SU-DHL-6 (cell line): ENCODE measurements around the gene CNRIP1.

Experiments used
- H2AFZ ChIP-seq: fragments of 200-600 bp; sonication (generic); 2 replicates; pipeline ENCODE4 v1.6.1; 2014; ENCODE audit warnings: low read depth, mild to moderate bottlenecking, moderate library complexity, mixed read lengths, antibody characterized with exemption, low read length; ENCODE audit not compliant: severe bottlenecking
- H3F3A ChIP-seq: fragments of 200-600 bp; shearing (Covaris generic); 2 replicates; pipeline ENCODE4 v1.6.0; 2016; ENCODE audit warnings: antibody characterized with exemption, mild to moderate bottlenecking; ENCODE audit not compliant: insufficient read depth
- H3K27ac ChIP-seq: fragments of 200-600 bp; sonication (generic); 2 replicates; pipeline ENCODE4 v1.5.1; 2016; ENCODE audit warnings: low read depth, mild to moderate bottlenecking, low read length, moderate library complexity, mixed read lengths
- H3K27me3 ChIP-seq: fragments of 200-600 bp; sonication (generic), shearing (Covaris generic); 2 replicates; pipeline ENCODE4 v1.6.0; 2014; ENCODE audit warnings: mild to moderate bottlenecking, low read length
- H3K36me3 ChIP-seq: fragments of 200-600 bp; sonication (generic); 2 replicates; pipeline ENCODE4 v1.6.1; 2014; ENCODE audit warnings: mild to moderate bottlenecking, low read length, mixed read lengths
- H3K4me2 ChIP-seq: fragments of 300-600, 200-600 bp; shearing (Covaris generic), sonication (generic); 2 replicates; pipeline ENCODE4 v1.6.0; 2014; ENCODE audit warnings: low read length, low read depth, mild to moderate bottlenecking; ENCODE audit not compliant: poor library complexity, severe bottlenecking
- H3K4me3 ChIP-seq: fragments of 200-600 bp; sonication (generic); 2 replicates; pipeline ENCODE4 v1.5.1; 2014; ENCODE audit warnings: antibody characterized with exemption, low read length, mild to moderate bottlenecking, mixed read lengths; ENCODE audit not compliant: insufficient read depth, poor library complexity, severe bottlenecking
- H3K79me2 ChIP-seq: fragments of 200-600 bp; sonication (generic); 2 replicates; pipeline ENCODE4 v1.6.1; 2014; ENCODE audit warnings: mild to moderate bottlenecking, low read length, moderate library complexity; ENCODE audit not compliant: insufficient read depth
- H3K9ac ChIP-seq: fragments of 200-600 bp; sonication (generic); 2 replicates; pipeline ENCODE4 v1.7.0; 2014; ENCODE audit warnings: mild to moderate bottlenecking, low read length
- H3K9me2 ChIP-seq: fragments of 200-600 bp; sonication (generic); replicated peaks from 2 replicates; pipeline ENCODE4 v1.6.1; 2014; ENCODE audit warnings: low read length; ENCODE audit not compliant: insufficient read depth
- H3K9me3 ChIP-seq: fragments of 200-600 bp; sonication (generic); 2 replicates; pipeline ENCODE4 v1.6.1; 2014; ENCODE audit warnings: low read length, mixed read lengths; ENCODE audit not compliant: insufficient read depth
- H4K20me1 ChIP-seq: fragments of 200-600 bp; sonication (generic); 2 replicates; pipeline ENCODE4 v1.6.1; 2014; ENCODE audit warnings: low read depth, mild to moderate bottlenecking, antibody characterized with exemption, low read length, moderate library complexity, mixed read lengths
- EZH2phosphoT487 ChIP-seq: fragments of 200-600 bp; sonication (generic), shearing (Covaris generic); conservative IDR thresholded peaks from 2 replicates; pipeline ENCODE4 v1.6.1; 2018; ENCODE audit warnings: mild to moderate bottlenecking, antibody characterized with exemption, low read length, moderate library complexity, mixed read lengths
- TF ChIP-seq, protein P1 (sequence below): fragments of 200-600 bp; sonication (generic); IDR thresholded peaks from one replicate; pipeline ENCODE4 v1.5.1; 2017; ENCODE audit warnings: antibody characterized with exemption, mild to moderate bottlenecking, low read length, moderate library complexity; ENCODE audit not compliant: insufficient read depth, poor library complexity, severe bottlenecking

CNRIP1 gene

DNA sequence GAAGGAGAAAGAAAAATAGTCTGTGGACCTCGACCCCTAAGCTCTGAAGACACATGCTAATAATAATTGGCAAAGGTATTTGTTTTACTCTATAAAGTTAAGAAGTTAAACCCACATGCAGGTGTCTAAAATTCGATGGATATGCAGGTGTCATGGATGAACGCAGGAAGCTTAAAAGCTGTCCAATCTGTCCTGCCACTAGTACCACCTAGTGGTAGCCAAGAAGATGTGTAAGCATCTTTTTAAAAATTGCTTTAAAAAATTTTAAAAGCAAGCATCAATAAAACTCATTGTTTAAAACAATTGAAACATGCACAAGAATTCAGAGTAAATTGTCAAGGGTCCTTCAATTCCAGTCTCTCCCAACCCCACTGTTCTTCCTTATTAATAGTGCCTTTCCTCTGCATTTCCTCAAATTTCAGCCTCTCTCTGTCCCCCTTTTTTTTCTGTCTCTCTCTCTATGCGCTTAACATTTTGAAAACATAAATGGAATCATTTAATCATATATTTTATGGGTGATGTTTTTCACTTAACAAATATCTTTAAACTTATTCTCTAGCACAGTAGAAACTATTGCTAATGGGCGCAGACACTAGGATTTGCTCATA lies 36.8 kb downstream of the CNRIP1 start:
- Histone ChIP-seq H3K27ac (no peak overlapping the region), H2AFZ (no peak overlapping the region), H3K4me3 (no peak overlapping the region), H3K79me2 (no peaks in the 10 kb centered on the region), H3K36me3 (no peaks in the 10 kb centered on the region), H3F3A (no peaks in the 10 kb centered on the region), H3K4me2 (no peak overlapping the region), H3K27me3 (no peaks in the 10 kb centered on the region), H3K9me2 (no peaks in the 10 kb centered on the region), H3K9me3 (no peaks in the 10 kb centered on the region), H3K9ac (no peak overlapping the region), H4K20me1 (no peaks in the 10 kb centered on the region)
- no peak for TF ChIP-seq EZH2phosphoT487
- TF ChIP-seq, protein P1, sequence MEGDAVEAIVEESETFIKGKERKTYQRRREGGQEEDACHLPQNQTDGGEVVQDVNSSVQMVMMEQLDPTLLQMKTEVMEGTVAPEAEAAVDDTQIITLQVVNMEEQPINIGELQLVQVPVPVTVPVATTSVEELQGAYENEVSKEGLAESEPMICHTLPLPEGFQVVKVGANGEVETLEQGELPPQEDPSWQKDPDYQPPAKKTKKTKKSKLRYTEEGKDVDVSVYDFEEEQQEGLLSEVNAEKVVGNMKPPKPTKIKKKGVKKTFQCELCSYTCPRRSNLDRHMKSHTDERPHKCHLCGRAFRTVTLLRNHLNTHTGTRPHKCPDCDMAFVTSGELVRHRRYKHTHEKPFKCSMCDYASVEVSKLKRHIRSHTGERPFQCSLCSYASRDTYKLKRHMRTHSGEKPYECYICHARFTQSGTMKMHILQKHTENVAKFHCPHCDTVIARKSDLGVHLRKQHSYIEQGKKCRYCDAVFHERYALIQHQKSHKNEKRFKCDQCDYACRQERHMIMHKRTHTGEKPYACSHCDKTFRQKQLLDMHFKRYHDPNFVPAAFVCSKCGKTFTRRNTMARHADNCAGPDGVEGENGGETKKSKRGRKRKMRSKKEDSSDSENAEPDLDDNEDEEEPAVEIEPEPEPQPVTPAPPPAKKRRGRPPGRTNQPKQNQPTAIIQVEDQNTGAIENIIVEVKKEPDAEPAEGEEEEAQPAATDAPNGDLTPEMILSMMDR, result peak; percentile 59

DNA sequence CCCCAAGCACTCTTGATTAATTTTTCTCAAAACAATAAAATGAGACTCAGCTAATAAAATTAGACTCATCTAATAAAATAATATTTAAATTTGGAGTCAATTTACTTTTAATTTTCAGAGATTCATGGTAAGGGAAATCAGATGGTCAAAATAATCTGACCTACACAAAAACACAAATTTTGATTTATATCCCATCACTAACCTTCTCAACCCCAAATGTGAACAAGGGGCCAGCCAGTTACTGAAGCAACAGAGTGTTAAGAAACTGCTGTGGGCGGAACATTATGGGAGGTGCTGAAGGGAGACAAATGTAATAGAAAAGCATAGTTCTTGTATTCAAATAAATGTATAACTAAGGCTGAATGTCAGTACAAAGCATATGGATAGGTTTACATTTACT lies 39.0 kb downstream of the CNRIP1 start:
- no peaks in the 10 kb centered on the region for H3K9me2 ChIP-seq
- H3K27ac ChIP-seq, result no peak overlapping the region
- no peaks in the 10 kb centered on the region for H4K20me1 ChIP-seq
- H3K4me2 ChIP-seq, result no peak overlapping the region
- H3K4me3 ChIP-seq, result no peak overlapping the region
- H3K9ac ChIP-seq, result no peak overlapping the region
- no peak overlapping the region for H2AFZ ChIP-seq
- H3K36me3 ChIP-seq, result no peaks in the 10 kb centered on the region
- no peaks in the 10 kb centered on the region for H3K9me3 ChIP-seq
- TF ChIP-seq EZH2phosphoT487, result no peak
- TF ChIP-seq, protein P1, result no peak
- no peaks in the 10 kb centered on the region for H3F3A ChIP-seq
- no peaks in the 10 kb centered on the region for H3K27me3 ChIP-seq
- H3K79me2 ChIP-seq, result no peaks in the 10 kb centered on the region

DNA sequence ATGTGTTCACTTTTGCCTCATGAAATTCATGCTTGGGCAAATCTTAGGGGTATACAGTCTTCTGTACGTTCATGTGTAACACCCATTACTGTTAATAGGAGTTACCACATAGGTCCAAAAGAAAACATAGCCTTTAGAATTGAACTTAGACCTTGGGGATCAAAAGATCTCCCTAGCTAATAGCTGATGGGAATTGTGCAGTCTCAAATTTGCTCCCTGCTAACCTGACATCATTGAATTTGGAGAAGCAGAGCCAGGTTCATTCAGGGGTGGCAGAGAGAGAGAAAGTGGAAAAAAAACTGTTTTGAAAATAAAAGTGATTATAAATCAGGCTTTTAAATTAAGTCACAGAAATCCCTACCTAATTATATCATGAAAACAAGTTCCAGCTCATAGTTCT lies 39.4 kb downstream of the CNRIP1 start:
- H3K27ac ChIP-seq, result no peak overlapping the region
- H3K36me3 ChIP-seq, result no peaks in the 10 kb centered on the region
- no peaks in the 10 kb centered on the region for H3F3A ChIP-seq
- no peaks in the 10 kb centered on the region for H3K27me3 ChIP-seq
- no peaks in the 10 kb centered on the region for H3K9me2 ChIP-seq
- no peak overlapping the region for H3K4me3 ChIP-seq
- H4K20me1 ChIP-seq, result no peaks in the 10 kb centered on the region
- TF ChIP-seq EZH2phosphoT487, result no peak
- TF ChIP-seq, protein P1, result no peak
- no peak overlapping the region for H3K9ac ChIP-seq
- H2AFZ ChIP-seq, result no peak overlapping the region
- no peaks in the 10 kb centered on the region for H3K79me2 ChIP-seq
- H3K4me2 ChIP-seq, result no peak overlapping the region
- no peaks in the 10 kb centered on the region for H3K9me3 ChIP-seq
